ENCODE measurements around the gene HNRNPF. TPM values are rescaled to one million over a fixed set of nuclear protein-coding genes. Genes with fewer than 3 reads are reported as not detected.
A peak's percentile ranks its signal among the peaks of the same experiment; 100 is the strongest.

HNRNPF gene
- total RNA-seq, 4 donors from 2014 or later, result 154 to 229 (median 189) TPM

- H3K4me3 ChIP-seq, result no peak overlapping the region
- no peak for TF ChIP-seq POLR2A (IDR thresholded peaks at IDR 0.05)
- H3K27me3 ChIP-seq, result peaks cover 0 to 22% (median 3%) of the 10 kb centered on the region in 4 donors
- no peaks in the 10 kb centered on the region for H3K36me3 ChIP-seq
- 50 to 75% methylated on average over 1 to 2 of the region's 2 CpGs for WGBS, 2 donors
- H3K9me3 ChIP-seq, result no peaks in the 10 kb centered on the region
- no peak overlapping the region for H3K27ac ChIP-seq
- no peak for DNase-seq
- intact Hi-C loops (cut with DNase I), result no loop called here
- peaks cover 0 to 23% (median 0%) of the 10 kb centered on the region in 3 donors for H3K4me1 ChIP-seq
Measured at GRCh38 chr10:43354330-43354635, 54.7 kb downstream of the HNRNPF start.

DNA sequence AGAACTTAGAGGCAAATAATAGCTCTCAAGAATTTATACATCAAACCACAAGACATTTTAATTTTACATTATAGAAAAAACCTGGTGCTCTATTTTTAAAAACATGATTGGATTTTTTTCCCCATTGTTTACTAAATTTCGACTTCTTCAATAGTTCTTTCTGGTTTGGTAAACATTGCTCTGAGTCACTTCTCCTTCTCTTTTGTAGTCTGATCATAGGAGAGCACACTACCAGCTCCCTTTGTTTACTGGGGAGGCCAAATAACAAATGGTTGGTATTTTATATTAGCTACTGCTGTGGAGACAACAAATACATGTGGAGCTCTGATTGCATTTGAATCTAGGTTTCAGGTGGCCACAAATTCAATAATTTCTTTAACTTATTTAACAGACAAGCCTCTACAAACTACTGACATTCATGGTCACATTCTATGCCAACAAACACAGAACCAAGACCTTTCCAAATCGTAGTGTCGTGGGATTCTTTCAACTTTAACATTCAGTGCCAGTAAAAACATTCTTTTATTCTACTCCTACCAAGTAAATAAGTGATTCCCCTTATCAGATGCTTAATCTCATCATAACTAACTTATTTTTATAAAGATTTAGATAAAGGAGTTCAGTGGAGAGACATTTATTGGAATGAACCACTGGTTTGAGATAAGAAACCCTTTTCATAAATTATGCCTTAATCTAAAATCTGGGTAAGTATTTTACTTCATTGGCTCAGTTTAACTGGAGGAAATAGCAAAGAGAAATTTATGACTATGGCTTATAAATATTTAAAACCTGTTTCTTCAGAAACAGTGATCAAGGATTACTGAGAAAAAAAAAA lies 55.3 kb downstream of the HNRNPF start:
- 34 to 35% methylated on average over 3 of the region's 3 CpGs for WGBS, 2 donors
- intact Hi-C loops (cut with DNase I), result no loop called here
- Histone ChIP-seq H3K9me3 (no peaks in the 10 kb centered on the region), H3K36me3 (no peaks in the 10 kb centered on the region), H3K27ac (no peak overlapping the region), H3K4me1 (peaks cover 0 to 23% (median 0%) of the 10 kb centered on the region in 3 donors), H3K4me3 (no peak overlapping the region), H3K27me3 (peaks cover 0 to 26% (median 3%) of the 10 kb centered on the region in 4 donors)
- no peak for DNase-seq
- TF ChIP-seq CTCF (IDR thresholded peaks at IDR 0.05) (no peak), POLR2A (IDR thresholded peaks at IDR 0.05) (no peak)

- TF ChIP-seq CTCF (IDR thresholded peaks at IDR 0.05) (no peak), POLR2A (IDR thresholded peaks at IDR 0.05) (no peak)
- intact Hi-C loops (cut with DNase I), result no loop called here
- Histone ChIP-seq H3K9me3 (no peaks in the 10 kb centered on the region), H3K27me3 (peaks cover 0 to 26% (median 3%) of the 10 kb centered on the region in 4 donors), H3K4me3 (no peak overlapping the region), H3K36me3 (no peaks in the 10 kb centered on the region), H3K4me1 (peaks cover 0 to 27% (median 0%) of the 10 kb centered on the region in 3 donors), H3K27ac (no peak overlapping the region)
- no peak for DNase-seq
- 50 to 94% methylated on average over 5 to 7 of the region's 7 CpGs for WGBS, 2 donors
Measured at GRCh38 chr10:43352951-43353350, 56.0 kb downstream of the HNRNPF start.

DNA sequence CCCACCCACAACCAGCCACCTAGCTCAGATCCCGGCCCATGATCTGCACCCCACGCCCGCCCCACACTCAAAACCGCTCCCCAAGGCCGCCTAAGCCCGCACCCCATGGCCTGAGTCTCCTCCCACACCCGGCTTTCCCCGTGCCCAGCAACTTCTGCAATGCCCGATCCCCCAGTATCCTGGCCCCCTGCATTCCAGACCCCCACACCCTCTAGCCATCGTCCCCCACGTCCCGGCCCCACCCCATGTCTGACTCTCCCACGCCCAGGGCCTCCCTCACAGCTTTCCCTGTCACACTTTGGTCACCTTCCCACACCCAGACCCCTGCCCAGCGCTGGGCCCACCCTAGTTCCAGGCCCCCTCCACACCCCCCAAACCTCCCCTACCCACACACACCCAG lies 57.7 kb downstream of the HNRNPF start:
- Histone ChIP-seq H3K27me3 (peaks cover 0 to 26% (median 3%) of the 10 kb centered on the region in 4 donors), H3K36me3 (no peaks in the 10 kb centered on the region), H3K4me1 (peaks cover 0 to 24% (median 0%) of the 10 kb centered on the region in 3 donors), H3K27ac (no peak overlapping the region), H3K4me3 (no peak overlapping the region), H3K9me3 (no peaks in the 10 kb centered on the region)
- intact Hi-C loops (cut with DNase I), result no loop called here
- WGBS, 2 donors, result 26 to 52% methylated on average over 6 to 9 of the region's 14 CpGs
- TF ChIP-seq POLR2A (IDR thresholded peaks at IDR 0.05), result no peak
- TF ChIP-seq CTCF (IDR thresholded peaks at IDR 0.05), result no peak
- no peak for DNase-seq

- DNase-seq, result no peak
- no peaks in the 10 kb centered on the region for H3K9me3 ChIP-seq
- TF ChIP-seq CTCF (IDR thresholded peaks at IDR 0.05) (no peak), POLR2A (IDR thresholded peaks at IDR 0.05) (no peak)
- intact Hi-C loops (cut with DNase I), result no loop called here
- H3K4me3 ChIP-seq, result peak overlapping the region in 1 of 4 donors; percentile 15
- peaks cover 0 to 18% (median 0%) of the 10 kb centered on the region in 3 donors for H3K4me1 ChIP-seq
- no peak overlapping the region for H3K27ac ChIP-seq
- H3K27me3 ChIP-seq, result peaks cover 0 to 26% (median 3%) of the 10 kb centered on the region in 4 donors
- 13 to 17% methylated on average over 21 to 33 of the region's 34 CpGs for WGBS, 2 donors
- no peaks in the 10 kb centered on the region for H3K36me3 ChIP-seq
Measured at GRCh38 chr10:43350686-43351085, 58.3 kb downstream of the HNRNPF start.

Data from esophagus squamous epithelium (tissue), 5 donors.